Brain pericyte (primary cell): ENCODE data around the gene MAT2B.
A peak's percentile ranks its signal among the peaks of the same experiment; 100 is the strongest.

Experiments used
- DNase-seq: peaks from one replicate; pipeline ENCODE4 v3.0.0-alpha.2; 2012; ENCODE audit warnings: low read depth, low spot score

Gene MAT2B

GRCh38 chr5:163551156-163551555 lies 45.7 kb downstream of the MAT2B start:
- no peak for DNase-seq

GRCh38 chr5:163552536-163552935 lies 47.1 kb downstream of the MAT2B start:
- DNase-seq = no peak

GRCh38 chr5:163561339-163561738 lies 55.9 kb downstream of the MAT2B start:
- DNase-seq = no peak

GRCh38 chr5:163562071-163562470 lies 56.7 kb downstream of the MAT2B start:
- DNase-seq = no peak

- DNase-seq = no peak
Observed at GRCh38 chr5:163563112-163563511, 57.7 kb downstream of the MAT2B start.

GRCh38 chr5:163563880-163564279 lies 58.5 kb downstream of the MAT2B start:
- no peak for DNase-seq

- peak; percentile 27 for DNase-seq
Observed at GRCh38 chr5:163564321-163564938, 59.0 kb downstream of the MAT2B start.

- no peak for DNase-seq
Observed at GRCh38 chr5:163565492-163565891, 60.1 kb downstream of the MAT2B start.

- DNase-seq = no peak
Observed at GRCh38 chr5:163565931-163566608, 60.7 kb downstream of the MAT2B start.

- no peak for DNase-seq
Observed at GRCh38 chr5:163566678-163567077, 61.3 kb downstream of the MAT2B start.

- no peak for DNase-seq
Observed at GRCh38 chr5:163567811-163568210, 62.4 kb downstream of the MAT2B start.
